HL-60 (cell line): ENCODE data around the gene HMCN2.

ENCODE experiments used
- DNase-seq, 2 experiments: peaks; one replicate each; pipeline ENCODE4 v3.0.0-alpha.2; 2010 to 2020; ENCODE audit warnings: low read depth in 1 of 2, low spot score in 1 of 2
- H3K27ac ChIP-seq: fragments of 250-450 bp; sonication (Bioruptor Pico); replicated peaks from 2 replicates; pipeline ENCODE4 v1.5.1; 2020; ENCODE audit warnings: mild to moderate bottlenecking, moderate library complexity
- H3K27me3 ChIP-seq: fragments of 250-450 bp; sonication (Bioruptor Pico); 2 replicates; pipeline ENCODE4 v1.5.1; 2021; ENCODE audit warnings: mild to moderate bottlenecking, moderate library complexity; ENCODE audit not compliant: insufficient read depth, poor library complexity, severe bottlenecking
- H3K4me3 ChIP-seq: replicated peaks from 2 replicates; pipeline ENCODE4 v1.5.1; 2011; ENCODE audit warnings: mild to moderate bottlenecking, control low read depth, low read length; ENCODE audit not compliant: insufficient read depth
- GABPA ChIP-seq: IDR thresholded peaks from 2 replicates; pipeline ENCODE4 v1.6.1; 2012; ENCODE audit warnings: low read depth
- POLR2AphosphoS5 ChIP-seq: IDR thresholded peaks from 2 replicates; pipeline ENCODE4 v1.6.1; 2012; ENCODE audit warnings: low read depth
- SPI1 ChIP-seq: IDR thresholded peaks from 2 replicates; pipeline ENCODE4 v1.6.1; 2012; ENCODE audit warnings: low read depth, mild to moderate bottlenecking, borderline replicate concordance
- TF ChIP-seq, protein P1 (sequence below): IDR thresholded peaks from 2 replicates; pipeline ENCODE4 v1.6.1; 2012; ENCODE audit warnings: low read depth; ENCODE audit not compliant: insufficient replicate concordance
- TF ChIP-seq, protein P2 (sequence below): IDR thresholded peaks from one replicate; pipeline ENCODE4 v1.5.1; 2011; ENCODE audit warnings: low read length, control low read depth, inconsistent platforms; ENCODE audit not compliant: insufficient read depth

The HMCN2 gene

DNA sequence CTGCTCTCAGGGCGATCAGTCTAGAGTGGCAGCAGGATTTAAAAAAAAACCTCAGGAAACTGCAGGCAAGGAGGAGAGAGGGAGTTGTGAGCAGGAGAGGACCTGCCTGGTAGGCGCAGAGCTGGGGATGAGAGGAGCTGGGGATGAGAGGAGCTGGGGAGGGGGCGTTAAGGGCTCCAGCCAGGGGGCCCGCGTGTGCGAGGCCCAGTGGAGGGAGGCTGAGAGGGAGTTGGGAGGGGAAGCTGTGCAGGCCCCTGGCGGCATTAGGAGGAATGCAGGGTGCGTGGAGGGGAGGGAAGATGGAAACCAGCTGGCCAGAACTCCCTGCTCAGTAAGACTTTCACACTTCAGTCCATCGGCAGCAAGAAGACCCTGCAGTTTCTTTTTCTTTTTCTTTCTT is 45.2 kb upstream of the HMCN2 start:
- H3K27me3 ChIP-seq, result no peaks in the 10 kb centered on the region
- TF ChIP-seq GABPA, result no peak
- no peak for TF ChIP-seq POLR2AphosphoS5
- TF ChIP-seq, protein P1, sequence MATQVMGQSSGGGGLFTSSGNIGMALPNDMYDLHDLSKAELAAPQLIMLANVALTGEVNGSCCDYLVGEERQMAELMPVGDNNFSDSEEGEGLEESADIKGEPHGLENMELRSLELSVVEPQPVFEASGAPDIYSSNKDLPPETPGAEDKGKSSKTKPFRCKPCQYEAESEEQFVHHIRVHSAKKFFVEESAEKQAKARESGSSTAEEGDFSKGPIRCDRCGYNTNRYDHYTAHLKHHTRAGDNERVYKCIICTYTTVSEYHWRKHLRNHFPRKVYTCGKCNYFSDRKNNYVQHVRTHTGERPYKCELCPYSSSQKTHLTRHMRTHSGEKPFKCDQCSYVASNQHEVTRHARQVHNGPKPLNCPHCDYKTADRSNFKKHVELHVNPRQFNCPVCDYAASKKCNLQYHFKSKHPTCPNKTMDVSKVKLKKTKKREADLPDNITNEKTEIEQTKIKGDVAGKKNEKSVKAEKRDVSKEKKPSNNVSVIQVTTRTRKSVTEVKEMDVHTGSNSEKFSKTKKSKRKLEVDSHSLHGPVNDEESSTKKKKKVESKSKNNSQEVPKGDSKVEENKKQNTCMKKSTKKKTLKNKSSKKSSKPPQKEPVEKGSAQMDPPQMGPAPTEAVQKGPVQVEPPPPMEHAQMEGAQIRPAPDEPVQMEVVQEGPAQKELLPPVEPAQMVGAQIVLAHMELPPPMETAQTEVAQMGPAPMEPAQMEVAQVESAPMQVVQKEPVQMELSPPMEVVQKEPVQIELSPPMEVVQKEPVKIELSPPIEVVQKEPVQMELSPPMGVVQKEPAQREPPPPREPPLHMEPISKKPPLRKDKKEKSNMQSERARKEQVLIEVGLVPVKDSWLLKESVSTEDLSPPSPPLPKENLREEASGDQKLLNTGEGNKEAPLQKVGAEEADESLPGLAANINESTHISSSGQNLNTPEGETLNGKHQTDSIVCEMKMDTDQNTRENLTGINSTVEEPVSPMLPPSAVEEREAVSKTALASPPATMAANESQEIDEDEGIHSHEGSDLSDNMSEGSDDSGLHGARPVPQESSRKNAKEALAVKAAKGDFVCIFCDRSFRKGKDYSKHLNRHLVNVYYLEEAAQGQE, result no peak
- no peak for TF ChIP-seq SPI1
- TF ChIP-seq, protein P2, sequence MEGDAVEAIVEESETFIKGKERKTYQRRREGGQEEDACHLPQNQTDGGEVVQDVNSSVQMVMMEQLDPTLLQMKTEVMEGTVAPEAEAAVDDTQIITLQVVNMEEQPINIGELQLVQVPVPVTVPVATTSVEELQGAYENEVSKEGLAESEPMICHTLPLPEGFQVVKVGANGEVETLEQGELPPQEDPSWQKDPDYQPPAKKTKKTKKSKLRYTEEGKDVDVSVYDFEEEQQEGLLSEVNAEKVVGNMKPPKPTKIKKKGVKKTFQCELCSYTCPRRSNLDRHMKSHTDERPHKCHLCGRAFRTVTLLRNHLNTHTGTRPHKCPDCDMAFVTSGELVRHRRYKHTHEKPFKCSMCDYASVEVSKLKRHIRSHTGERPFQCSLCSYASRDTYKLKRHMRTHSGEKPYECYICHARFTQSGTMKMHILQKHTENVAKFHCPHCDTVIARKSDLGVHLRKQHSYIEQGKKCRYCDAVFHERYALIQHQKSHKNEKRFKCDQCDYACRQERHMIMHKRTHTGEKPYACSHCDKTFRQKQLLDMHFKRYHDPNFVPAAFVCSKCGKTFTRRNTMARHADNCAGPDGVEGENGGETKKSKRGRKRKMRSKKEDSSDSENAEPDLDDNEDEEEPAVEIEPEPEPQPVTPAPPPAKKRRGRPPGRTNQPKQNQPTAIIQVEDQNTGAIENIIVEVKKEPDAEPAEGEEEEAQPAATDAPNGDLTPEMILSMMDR, result no peak
- DNase-seq, result no peak
- no peak overlapping the region for H3K4me3 ChIP-seq
- no peak overlapping the region for H3K27ac ChIP-seq

GRCh38 chr9:130222833-130223232 is 42.7 kb upstream of the HMCN2 start:
- no peak for TF ChIP-seq POLR2AphosphoS5
- TF ChIP-seq, protein P2, result no peak
- TF ChIP-seq, protein P1, result no peak
- DNase-seq, result no peak
- Histone ChIP-seq H3K27ac (no peak overlapping the region), H3K4me3 (no peak overlapping the region), H3K27me3 (no peaks in the 10 kb centered on the region)

DNA sequence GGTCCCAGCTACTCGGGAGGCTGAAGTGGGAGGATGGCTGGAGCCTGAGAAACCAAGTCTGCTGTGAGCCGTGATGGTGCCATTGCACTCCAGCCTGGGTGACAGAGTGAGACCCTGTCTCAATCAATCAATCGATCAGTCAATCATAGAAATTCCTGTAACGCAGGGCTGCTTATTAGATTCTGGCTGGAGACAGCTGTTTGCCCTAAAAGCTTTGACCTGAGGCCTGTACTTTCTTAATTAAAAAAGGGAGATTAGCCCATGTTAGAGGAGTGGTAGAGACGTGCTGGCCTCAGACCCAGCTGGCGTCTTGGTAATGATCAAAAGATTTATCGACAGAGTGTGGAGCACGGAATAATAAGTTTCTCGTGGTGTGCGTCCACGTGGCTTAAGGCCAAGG is 40.5 kb upstream of the HMCN2 start:
- no peak for DNase-seq
- H3K27me3 ChIP-seq, result no peaks in the 10 kb centered on the region
- TF ChIP-seq, protein P2, result no peak
- TF ChIP-seq SPI1, result no peak
- TF ChIP-seq, protein P1, result no peak
- no peak for TF ChIP-seq POLR2AphosphoS5
- no peak for TF ChIP-seq GABPA
- no peak overlapping the region for H3K27ac ChIP-seq
- H3K4me3 ChIP-seq, result no peak overlapping the region
